ENCODE results near the gene MDC1. TPM values are rescaled to one million over a fixed set of nuclear protein-coding genes. Genes with fewer than 3 reads are reported as not detected.
A peak's percentile ranks its signal among the peaks of the same experiment; 100 is the strongest.

MDC1 gene
- total and polyA plus RNA-seq, 2 of the 13 experiments (the other 11 are each of a cell fraction or from before 2014, with no cell fraction given), result 8.4 to 14.0 TPM

DNA sequence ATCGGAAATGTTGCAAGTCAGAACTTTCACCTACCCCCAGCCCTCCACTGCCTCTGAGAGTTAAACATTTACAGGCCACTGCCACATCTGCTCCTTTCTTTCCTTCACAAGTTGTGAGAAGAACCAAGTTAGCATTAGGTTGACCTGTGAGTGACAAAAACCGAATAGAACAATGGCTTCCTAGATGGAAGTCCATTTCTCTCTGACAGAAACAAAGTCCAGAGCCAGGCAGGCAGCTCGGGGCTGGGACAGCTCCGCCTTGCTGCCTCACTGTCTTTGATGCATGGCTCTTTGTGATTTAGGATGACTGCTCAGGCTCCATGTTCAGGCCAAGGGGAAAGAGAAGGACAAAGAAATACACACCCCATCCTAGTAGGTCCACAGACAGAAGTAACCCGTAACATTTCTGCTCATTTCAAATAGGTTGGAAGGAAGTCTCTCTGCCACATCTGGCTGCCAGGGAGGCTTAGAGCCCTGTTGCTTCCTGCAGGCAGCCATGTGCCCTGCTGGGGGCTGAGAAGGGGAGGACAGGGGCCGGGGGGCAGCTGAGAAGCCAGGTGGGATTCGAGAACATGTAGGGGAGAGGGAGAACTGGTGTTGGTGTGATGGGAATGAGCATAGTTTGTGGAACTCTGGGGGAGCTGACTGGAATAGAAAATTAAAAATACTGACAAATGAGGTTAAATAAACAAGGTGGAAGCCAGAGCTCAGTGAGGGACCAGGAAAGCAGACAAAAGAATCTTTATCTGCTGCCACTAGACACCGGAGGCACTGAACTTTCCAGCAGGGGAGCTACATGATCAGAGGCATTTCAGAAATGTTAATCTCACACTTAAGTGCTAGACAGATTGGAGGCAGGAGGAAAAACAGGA is 46.8 kb upstream of the MDC1 start (continued):
- no peak for TF ChIP-seq NBN (conservative IDR thresholded peaks at IDR 0.05)
- TF ChIP-seq ZNF891 (CRISPR knock-in tag; IDR thresholded peaks at IDR 0.05), result peak; percentile 82; the same call in 1 of the 2 replicates
- TF ChIP-seq ZNF709 (CRISPR knock-in tag; IDR thresholded peaks at IDR 0.05), result no peak; the same call in 1 of the 2 replicates
- TF ChIP-seq ZNF333 (CRISPR knock-in tag; IDR thresholded peaks at IDR 0.05; ENCODE audit: borderline replicate concordance), result no peak
- peak; percentile 45; the same call in 1 of the 2 replicates for TF ChIP-seq AHR (CRISPR knock-in tag; IDR thresholded peaks at IDR 0.05)
- TF ChIP-seq HMG20A (CRISPR knock-in tag; IDR thresholded peaks at IDR 0.05; ENCODE audit: borderline replicate concordance), result peak; percentile 89
- 0 out of 2 replicates have a peak, but pooled peaks have one; percentile 56 for TF ChIP-seq ZNF235 (CRISPR knock-in tag; IDR thresholded peaks at IDR 0.05; ENCODE audit: borderline replicate concordance)
- TF ChIP-seq PRPF4 (IDR thresholded peaks at IDR 0.05; ENCODE audit: low read depth, low read length, poor library complexity, severe bottlenecking), result no peak
- peak; percentile 29; the same call in 1 of the 2 replicates for TF ChIP-seq SP140L (CRISPR knock-in tag; IDR thresholded peaks at IDR 0.05; ENCODE audit: borderline replicate concordance)
- peak; percentile 92 for TF ChIP-seq MIXL1 (CRISPR knock-in tag; IDR thresholded peaks at IDR 0.05)
- TF ChIP-seq GPN1 (CRISPR knock-in tag; IDR thresholded peaks at IDR 0.05; ENCODE audit: borderline replicate concordance), result no peak
- no peak for TF ChIP-seq STAT5B (CRISPR knock-in tag; IDR thresholded peaks at IDR 0.05)
- peak; percentile 99 for TF ChIP-seq ETV5 (CRISPR knock-in tag; IDR thresholded peaks at IDR 0.05; ENCODE audit: borderline replicate concordance)
- TF ChIP-seq, protein P1, sequence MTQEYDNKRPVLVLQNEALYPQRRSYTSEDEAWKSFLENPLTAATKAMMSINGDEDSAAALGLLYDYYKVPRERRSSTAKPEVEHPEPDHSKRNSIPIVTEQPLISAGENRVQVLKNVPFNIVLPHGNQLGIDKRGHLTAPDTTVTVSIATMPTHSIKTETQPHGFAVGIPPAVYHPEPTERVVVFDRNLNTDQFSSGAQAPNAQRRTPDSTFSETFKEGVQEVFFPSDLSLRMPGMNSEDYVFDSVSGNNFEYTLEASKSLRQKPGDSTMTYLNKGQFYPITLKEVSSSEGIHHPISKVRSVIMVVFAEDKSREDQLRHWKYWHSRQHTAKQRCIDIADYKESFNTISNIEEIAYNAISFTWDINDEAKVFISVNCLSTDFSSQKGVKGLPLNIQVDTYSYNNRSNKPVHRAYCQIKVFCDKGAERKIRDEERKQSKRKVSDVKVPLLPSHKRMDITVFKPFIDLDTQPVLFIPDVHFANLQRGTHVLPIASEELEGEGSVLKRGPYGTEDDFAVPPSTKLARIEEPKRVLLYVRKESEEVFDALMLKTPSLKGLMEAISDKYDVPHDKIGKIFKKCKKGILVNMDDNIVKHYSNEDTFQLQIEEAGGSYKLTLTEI (CRISPR knock-in tag; conservative IDR thresholded peaks at IDR 0.05), result no peak
- peak; percentile 58 for TF ChIP-seq TBL1XR1 (IDR thresholded peaks at IDR 0.05; ENCODE audit: borderline replicate concordance, low read length, partially characterized antibody)
- TF ChIP-seq ZSCAN22 (CRISPR knock-in tag; IDR thresholded peaks at IDR 0.05), result no peak
- TF ChIP-seq ZNF615 (CRISPR knock-in tag; IDR thresholded peaks at IDR 0.05; ENCODE audit: borderline replicate concordance), result peak; percentile 87; the same call in 1 of the 2 replicates
- TF ChIP-seq, protein P2, sequence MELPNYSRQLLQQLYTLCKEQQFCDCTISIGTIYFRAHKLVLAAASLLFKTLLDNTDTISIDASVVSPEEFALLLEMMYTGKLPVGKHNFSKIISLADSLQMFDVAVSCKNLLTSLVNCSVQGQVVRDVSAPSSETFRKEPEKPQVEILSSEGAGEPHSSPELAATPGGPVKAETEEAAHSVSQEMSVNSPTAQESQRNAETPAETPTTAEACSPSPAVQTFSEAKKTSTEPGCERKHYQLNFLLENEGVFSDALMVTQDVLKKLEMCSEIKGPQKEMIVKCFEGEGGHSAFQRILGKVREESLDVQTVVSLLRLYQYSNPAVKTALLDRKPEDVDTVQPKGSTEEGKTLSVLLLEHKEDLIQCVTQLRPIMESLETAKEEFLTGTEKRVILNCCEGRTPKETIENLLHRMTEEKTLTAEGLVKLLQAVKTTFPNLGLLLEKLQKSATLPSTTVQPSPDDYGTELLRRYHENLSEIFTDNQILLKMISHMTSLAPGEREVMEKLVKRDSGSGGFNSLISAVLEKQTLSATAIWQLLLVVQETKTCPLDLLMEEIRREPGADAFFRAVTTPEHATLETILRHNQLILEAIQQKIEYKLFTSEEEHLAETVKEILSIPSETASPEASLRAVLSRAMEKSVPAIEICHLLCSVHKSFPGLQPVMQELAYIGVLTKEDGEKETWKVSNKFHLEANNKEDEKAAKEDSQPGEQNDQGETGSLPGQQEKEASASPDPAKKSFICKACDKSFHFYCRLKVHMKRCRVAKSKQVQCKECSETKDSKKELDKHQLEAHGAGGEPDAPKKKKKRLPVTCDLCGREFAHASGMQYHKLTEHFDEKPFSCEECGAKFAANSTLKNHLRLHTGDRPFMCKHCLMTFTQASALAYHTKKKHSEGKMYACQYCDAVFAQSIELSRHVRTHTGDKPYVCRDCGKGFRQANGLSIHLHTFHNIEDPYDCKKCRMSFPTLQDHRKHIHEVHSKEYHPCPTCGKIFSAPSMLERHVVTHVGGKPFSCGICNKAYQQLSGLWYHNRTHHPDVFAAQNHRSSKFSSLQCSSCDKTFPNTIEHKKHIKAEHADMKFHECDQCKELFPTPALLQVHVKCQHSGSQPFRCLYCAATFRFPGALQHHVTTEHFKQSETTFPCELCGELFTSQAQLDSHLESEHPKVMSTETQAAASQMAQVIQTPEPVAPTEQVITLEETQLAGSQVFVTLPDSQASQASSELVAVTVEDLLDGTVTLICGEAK (IDR thresholded peaks at IDR 0.05), result no peak
- TF ChIP-seq, protein P2 (CRISPR knock-in tag; IDR thresholded peaks at IDR 0.05), result peak; percentile 53
- 0 out of 2 replicates have a peak, but pooled peaks have one; percentile 28 for TF ChIP-seq SRF (IDR thresholded peaks at IDR 0.05; ENCODE audit: low read depth, low read length)

Data from HepG2 (cell line).